GM06990 (cell line): ENCODE data around the gene PRDM11.

ENCODE experiments used
- DNase-seq: peaks from one replicate; pipeline ENCODE4 v3.0.0-alpha.2; 2011; ENCODE audit not compliant: insufficient read length; ENCODE audit errors: extremely low read depth
- H3K27me3 ChIP-seq: replicated peaks from 2 replicates; pipeline ENCODE4 v1.6.0; 2011; ENCODE audit warnings: low read length; ENCODE audit not compliant: control insufficient read depth, insufficient read depth
- H3K36me3 ChIP-seq: 2 replicates; pipeline ENCODE4 v1.5.1; 2011; ENCODE audit warnings: low read length; ENCODE audit not compliant: control insufficient read depth, insufficient read depth
- H3K4me3 ChIP-seq: replicated peaks from 2 replicates; pipeline ENCODE4 v1.5.1; 2011; ENCODE audit warnings: low read depth, mild to moderate bottlenecking, control low read depth, low read length
- CTCF ChIP-seq: IDR thresholded peaks from 2 replicates; pipeline ENCODE4 v1.5.1; 2011; ENCODE audit warnings: low read length, control low read depth, mild to moderate bottlenecking, inconsistent platforms; ENCODE audit not compliant: insufficient read depth, poor library complexity, severe bottlenecking

The PRDM11 gene

GRCh38 chr11:45225277-45225676, 78.8 kb downstream of the PRDM11 start:
- no peaks in the 10 kb centered on the region; the same call in 1 of the 2 replicates for H3K36me3 ChIP-seq
- DNase-seq, result no peak
- no peaks in the 10 kb centered on the region for H3K27me3 ChIP-seq
- no peak for TF ChIP-seq CTCF
- no peak overlapping the region for H3K4me3 ChIP-seq

GRCh38 chr11:45225961-45226871, 79.8 kb downstream of the PRDM11 start:
- Histone ChIP-seq H3K36me3 (no peaks in the 10 kb centered on the region; the same call in 1 of the 2 replicates), H3K27me3 (no peaks in the 10 kb centered on the region), H3K4me3 (no peak overlapping the region)
- no peak for DNase-seq
- TF ChIP-seq CTCF, result no peak

- no peak for TF ChIP-seq CTCF
- H3K4me3 ChIP-seq, result no peak overlapping the region
- no peaks in the 10 kb centered on the region for H3K27me3 ChIP-seq
- no peak for DNase-seq
- no peaks in the 10 kb centered on the region; the same call in 1 of the 2 replicates for H3K36me3 ChIP-seq
Measured at GRCh38 chr11:45226901-45227300, 80.5 kb downstream of the PRDM11 start.

- DNase-seq, result no peak
- H3K4me3 ChIP-seq, result no peak overlapping the region
- no peak for TF ChIP-seq CTCF
- H3K36me3 ChIP-seq, result no peaks in the 10 kb centered on the region; the same call in 1 of the 2 replicates
- no peaks in the 10 kb centered on the region for H3K27me3 ChIP-seq
Measured at GRCh38 chr11:45227836-45228235, 81.4 kb downstream of the PRDM11 start.

GRCh38 chr11:45229401-45230020, 83.1 kb downstream of the PRDM11 start:
- TF ChIP-seq CTCF, result no peak
- Histone ChIP-seq H3K36me3 (no peaks in the 10 kb centered on the region; the same call in 1 of the 2 replicates), H3K4me3 (no peak overlapping the region), H3K27me3 (no peaks in the 10 kb centered on the region)
- DNase-seq, result no peak
